IMR-90 (cell line): ENCODE results near the gene CAMK2D. TPM values are rescaled to one million over a fixed set of nuclear protein-coding genes. Genes with fewer than 3 reads are reported as not detected.

ENCODE experiments used
- ATAC-seq: fragments of 200-7000 bp; cut with Tn5 transposase; 2 replicates; pipeline ENCODE4 v1.9.1; 2020; ENCODE audit warnings: low read depth, mild to moderate bottlenecking, moderate library complexity
- BruUV-seq: library from RNA; stranded (reverse); fragments of 400-500 nt; replicated peaks from 2 replicates; lab custom pipeline; 2021; lab: Mats Ljungman, UMichigan
- CTCF ChIA-PET: fragments of 300-600 bp; formaldehyde crosslinking; extraction: SDS; loops from one replicate; lab custom pipeline; 2021; ENCODE audit warnings: antibody characterized with exemption; lab: Yijun Ruan, JAX
- POLR2A ChIA-PET: fragments of 300-600 bp; sonication (Branson Sonifier 250); formaldehyde crosslinking; loops from one replicate; lab custom pipeline; 2022; ENCODE audit warnings: antibody characterized with exemption; ENCODE audit not compliant: unreplicated experiment; lab: Charles Lee
- DNase-seq: peaks from one replicate; pipeline ENCODE4 v3.0.0; 2013
- H2AFZ ChIP-seq: replicated peaks from 2 replicates; pipeline ENCODE3; 2013; ENCODE audit warnings: low read length, mild to moderate bottlenecking; ENCODE audit not compliant: poor library complexity
- H2AK5ac ChIP-seq: 2 replicates; pipeline ENCODE4 v1.6.1; 2013; ENCODE audit warnings: low read depth, low read length, inconsistent platforms
- H2AK9ac ChIP-seq: replicated peaks from 2 replicates; pipeline ENCODE3; 2013; ENCODE audit warnings: mild to moderate bottlenecking, low read depth, low read length, moderate library complexity; ENCODE audit not compliant: poor library complexity
- H2BK120ac ChIP-seq: 2 replicates; pipeline ENCODE4 v1.6.1; 2013; ENCODE audit warnings: low read depth, low read length, inconsistent platforms
- H2BK15ac ChIP-seq: 3 replicates; pipeline ENCODE4 v1.6.1; 2013; ENCODE audit warnings: low read depth, low read length, inconsistent platforms
- H2BK20ac ChIP-seq: 2 replicates; pipeline ENCODE4 v1.6.1; 2013; ENCODE audit warnings: low read depth, mild to moderate bottlenecking, inconsistent platforms, low read length, moderate library complexity
- H2BK5ac ChIP-seq: 2 replicates; pipeline ENCODE4 v1.6.1; 2013; ENCODE audit warnings: mild to moderate bottlenecking, low read depth, low read length, inconsistent platforms; ENCODE audit not compliant: poor library complexity, severe bottlenecking
- H3K14ac ChIP-seq: replicated peaks from 2 replicates; pipeline ENCODE4 v1.6.1; 2013; ENCODE audit warnings: low read depth, low read length, inconsistent platforms
- H3K18ac ChIP-seq: 2 replicates; pipeline ENCODE4 v1.6.1; 2013; ENCODE audit warnings: low read depth, low read length, control low read depth
- H3K23ac ChIP-seq: 2 replicates; pipeline ENCODE4 v1.6.1; 2013; ENCODE audit warnings: low read depth, low read length, inconsistent platforms
- H3K27ac ChIP-seq: 2 replicates; pipeline ENCODE4 v1.5.1; 2013; ENCODE audit warnings: mild to moderate bottlenecking, control low read depth, low read length; ENCODE audit not compliant: insufficient read depth
- H3K27me3 ChIP-seq: 2 replicates; pipeline ENCODE4 v1.6.1; 2013; ENCODE audit warnings: low read length; ENCODE audit not compliant: control insufficient read depth, insufficient read depth
- H3K36me3 ChIP-seq: 2 replicates; pipeline ENCODE4 v1.6.1; 2013; ENCODE audit warnings: low read length, mixed read lengths; ENCODE audit not compliant: control insufficient read depth, insufficient read depth
- H3K4ac ChIP-seq: 2 replicates; pipeline ENCODE4 v1.6.1; 2013; ENCODE audit warnings: low read depth, low read length, inconsistent platforms
- H3K4me1 ChIP-seq: 2 replicates; pipeline ENCODE4 v1.6.1; 2013; ENCODE audit warnings: low read length, mixed read lengths; ENCODE audit not compliant: control insufficient read depth, insufficient read depth
- H3K4me2 ChIP-seq: 2 replicates; pipeline ENCODE4 v1.6.1; 2013; ENCODE audit warnings: low read depth, mild to moderate bottlenecking, control low read depth, low read length, moderate library complexity
- H3K4me3 ChIP-seq: 2 replicates; pipeline ENCODE4 v1.5.1; 2013; ENCODE audit warnings: low read depth, mild to moderate bottlenecking, control low read depth, low read length, moderate library complexity; ENCODE audit not compliant: insufficient read depth
- H3K56ac ChIP-seq: 2 replicates; pipeline ENCODE4 v1.6.1; 2013; ENCODE audit warnings: low read length, inconsistent platforms; ENCODE audit not compliant: insufficient read depth; ENCODE audit errors: extremely low read depth
- H3K79me1 ChIP-seq, 2 experiments: 2 replicates each; pipeline ENCODE4 v1.6.1; 2013; ENCODE audit warnings: low read length in 2 of 2, inconsistent platforms in 1 of 2, low read depth in 1 of 2
- H3K9ac ChIP-seq: 2 replicates; pipeline ENCODE4 v1.6.1; 2013; ENCODE audit warnings: low read depth, low read length, control low read depth
- H3K9me1 ChIP-seq: 2 replicates; pipeline ENCODE4 v1.6.1; 2013; ENCODE audit warnings: low read length, inconsistent platforms; ENCODE audit not compliant: insufficient read depth
- H3K9me3 ChIP-seq: 2 replicates; pipeline ENCODE4 v1.6.1; 2013; ENCODE audit warnings: low read length; ENCODE audit not compliant: control insufficient read depth, insufficient read depth
- H4K20me1 ChIP-seq: 2 replicates; pipeline ENCODE4 v1.6.1; 2013; ENCODE audit warnings: low read length, inconsistent platforms; ENCODE audit not compliant: insufficient read depth
- H4K5ac ChIP-seq: 2 replicates; pipeline ENCODE4 v1.6.1; 2013; ENCODE audit warnings: mild to moderate bottlenecking, low read depth, low read length, control low read depth
- H4K8ac ChIP-seq, 2 experiments: 2 replicates each; pipeline ENCODE4 v1.6.1; 2013; ENCODE audit warnings: low read depth in 2 of 2, low read length in 2 of 2, control low read depth in 1 of 2, inconsistent platforms in 1 of 2
- H4K91ac ChIP-seq: 2 replicates; pipeline ENCODE4 v1.6.1; 2013; ENCODE audit warnings: low read depth, low read length, inconsistent platforms; ENCODE audit not compliant: insufficient read depth
- CTCF ChIP-seq: conservative IDR thresholded peaks from 2 replicates; pipeline ENCODE4 v1.5.1; 2012; ENCODE audit warnings: mild to moderate bottlenecking, low read depth, low read length, improper control_type of control experiment
- POLR2A ChIP-seq: IDR thresholded peaks from 2 replicates; pipeline ENCODE4 v1.6.1; 2012; ENCODE audit warnings: mild to moderate bottlenecking, low read depth, low read length
- RAD21 ChIP-seq: IDR thresholded peaks from 2 replicates; pipeline ENCODE4 v1.6.1; 2012; ENCODE audit warnings: low read length, improper control_type of control experiment
- RCOR1 ChIP-seq: IDR thresholded peaks from 2 replicates; pipeline ENCODE4 v1.6.1; 2012; ENCODE audit warnings: mild to moderate bottlenecking, low read length, improper control_type of control experiment; ENCODE audit not compliant: insufficient replicate concordance
- RFX5 ChIP-seq: IDR thresholded peaks from 2 replicates; pipeline ENCODE4 v1.8.0; 2012; ENCODE audit warnings: low read depth, mild to moderate bottlenecking, low read length, moderate library complexity
- WGBS, 2 experiments: methylation state at CpG; one replicate each; pipeline versions ENCODE4 v1.1.5 to v1.1.7; 2013; ENCODE audit warnings: missing lambda C conversion rate in 2 of 2; ENCODE audit not compliant: insufficient read length in 1 of 2; ENCODE audit errors: extremely low coverage in 2 of 2; 5-methylcytosine and 5-hydroxymethylcytosine counted together
- dilution Hi-C: fragments of 300-500 bp; cut with HindIII; formaldehyde crosslinking; loops from one replicate; pipeline ENCODE4 v1.14.3; 2018; ENCODE audit warnings: low sequenced_read_pairs; ENCODE audit not compliant: unreplicated experiment
- in situ Hi-C: fragments of 300-500 bp; cut with MboI; formaldehyde crosslinking; loops from 3 replicates; pipeline ENCODE4 v1.14.3; 2019; ENCODE audit warnings: low sequenced_read_pairs, inconsistent platforms, mixed read lengths
- intact Hi-C: fragments of 100-400 bp; cut with micrococcal nuclease; formaldehyde crosslinking; loops from 2 replicates; pipeline ENCODE4 v1.10.0; 2022
- polyA plus RNA-seq, 3 experiments: library from polyadenylated mRNA; depleted of rRNA; stranded (reverse); fragments of >200 nt; gene quantifications; 2 replicates each; pipeline ENCODE4 v1.2.3, GENCODE V29; 2012; ENCODE audit warnings: low replicate concordance in 1 of 3
- total RNA-seq: library from RNA; depleted of rRNA; stranded (reverse); fragments of >200 nt; gene quantifications from 2 replicates; pipeline ENCODE4 v1.2.3, GENCODE V29; 2012

CAMK2D gene
- total and polyA plus RNA-seq, 2 of the 4 experiments (the other 2 are of a cell fraction), result 44.6 to 156 TPM

- dilution Hi-C loops (no loop called here), intact Hi-C loops (no loop called here), in situ Hi-C loops (no loop called here)
- no peak overlapping the region for H2BK120ac ChIP-seq
- H3K9me3 ChIP-seq, result no peaks in the 10 kb centered on the region
- no peak overlapping the region for H3K27ac ChIP-seq
- H3K18ac ChIP-seq, result no peak overlapping the region
- H3K56ac ChIP-seq, result no peak overlapping the region
- peaks cover 14% of the 10 kb centered on the region for H3K9me1 ChIP-seq
- WGBS, 2 experiments, result no CpG with 5 or more reads among the region's 1 CpG
- no peak overlapping the region for H3K4me2 ChIP-seq
- no peak overlapping the region for H2BK5ac ChIP-seq
- POLR2A ChIA-PET, result no interaction called here
- peaks cover 3% of the 10 kb centered on the region; the same call in 1 of the 2 replicates for H4K20me1 ChIP-seq
- H2BK20ac ChIP-seq, result no peak overlapping the region
- peaks cover 36 to 64% of the 10 kb centered on the region in 2 experiments for H3K79me1 ChIP-seq
- CTCF ChIA-PET, result no interaction called here
- H2AFZ ChIP-seq, result no peak overlapping the region
- H4K91ac ChIP-seq, result no peak overlapping the region
- no peak overlapping the region for H3K4ac ChIP-seq
- peaks cover 4% of the 10 kb centered on the region for H3K36me3 ChIP-seq
- no peak for TF ChIP-seq RAD21
- TF ChIP-seq CTCF, result no peak
- no peak for TF ChIP-seq RCOR1
- TF ChIP-seq RFX5, result no peak
- no peak for TF ChIP-seq POLR2A
- no peak overlapping the region for H2BK15ac ChIP-seq
- no peak overlapping the region for H3K9ac ChIP-seq
- H4K8ac ChIP-seq, result no peak overlapping the region
- H3K4me1 ChIP-seq, result peaks cover 14% of the 10 kb centered on the region
- no peak overlapping the region for H2AK5ac ChIP-seq
- no peaks in the 10 kb centered on the region for H3K27me3 ChIP-seq
- H3K4me3 ChIP-seq, result no peak overlapping the region
- no peak overlapping the region for H2AK9ac ChIP-seq
- BruUV-seq, result no TSS peak
- DNase-seq (no peak), ATAC-seq (no peak)
- no peak overlapping the region for H3K23ac ChIP-seq
- no peak overlapping the region for H4K5ac ChIP-seq
- H3K14ac ChIP-seq, result no peak overlapping the region
These were observed 87.3 kb downstream of the CAMK2D start for GRCh38 chr4:113674251-113674650.
